Measurements from ENCODE around the gene GLI2.

The GLI2 gene

DNA sequence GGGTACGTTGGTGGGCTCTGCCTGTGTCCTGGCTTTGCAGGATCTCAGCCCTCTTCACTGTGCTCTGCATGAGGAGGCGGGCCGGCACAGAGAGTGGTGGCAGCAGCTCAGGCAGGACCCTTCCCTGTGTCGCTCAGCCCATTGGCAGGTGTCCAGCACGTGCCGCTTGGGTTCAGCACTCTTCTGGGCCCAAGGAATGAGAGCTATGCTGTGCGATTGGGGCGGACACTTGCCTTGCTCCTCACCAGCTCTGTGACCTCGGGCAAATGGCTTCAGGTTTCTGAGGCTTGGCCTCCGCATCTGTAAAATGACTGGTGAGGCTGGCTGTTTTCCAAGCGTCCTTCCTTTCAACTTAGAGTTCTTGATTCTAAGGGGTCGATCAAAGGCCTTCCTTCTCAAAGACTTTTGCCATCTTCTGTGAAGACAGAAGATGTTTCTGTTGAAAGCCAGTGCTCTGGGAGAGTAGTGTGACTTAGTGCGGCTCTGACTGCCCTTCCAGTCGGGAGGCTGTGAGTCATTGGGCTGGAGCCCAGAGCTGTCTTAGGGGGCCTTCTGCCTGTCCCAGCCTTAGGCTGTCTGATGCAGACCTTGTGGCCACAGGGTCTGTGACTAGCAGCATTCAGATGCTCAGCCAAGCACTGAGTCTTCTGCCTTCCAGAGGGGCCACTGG is 35.6 kb downstream of the GLI2 start:
- no peak for DNase-seq
- H3K4me3 Mint-ChIP-seq = no peak overlapping the region

DNA sequence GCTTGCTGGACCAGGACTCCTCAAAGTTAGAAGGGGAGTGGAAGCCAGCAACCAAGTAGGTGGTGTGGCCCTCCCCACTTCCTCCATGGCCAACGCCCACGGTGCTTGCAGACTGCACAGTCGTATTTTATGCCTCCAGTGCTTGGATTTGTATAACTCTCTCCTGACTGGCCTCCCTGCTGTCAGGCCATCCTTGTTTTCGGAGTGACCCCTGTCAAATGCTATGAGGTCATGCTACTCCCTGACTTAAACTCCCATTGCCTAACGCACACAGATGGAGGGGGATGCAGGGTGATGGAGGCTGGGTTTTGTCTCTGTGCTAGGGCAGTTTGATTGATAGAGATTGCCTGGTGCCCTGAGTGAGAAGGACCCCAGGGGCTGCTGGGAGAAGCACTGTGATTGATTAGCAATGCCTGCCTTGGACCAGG is 36.1 kb downstream of the GLI2 start:
- Mint-ChIP-seq H3K9me3 (no peaks in the 10 kb centered on the region), H3K4me3 (no peak overlapping the region), H3K4me1 (no peaks in the 10 kb centered on the region), H3K27ac (no peak overlapping the region), H3K36me3 (no peaks in the 10 kb centered on the region), H3K27me3 (no peaks in the 10 kb centered on the region)
- no peak for DNase-seq
- no peak for ATAC-seq (replicated peaks)

More for the DNA sequence above, 35.6 kb downstream of the GLI2 start:
- H3K27ac Mint-ChIP-seq = no peak overlapping the region
- ATAC-seq (replicated peaks) = no peak
- H3K4me1 Mint-ChIP-seq = no peaks in the 10 kb centered on the region
- H3K36me3 Mint-ChIP-seq = no peaks in the 10 kb centered on the region
- H3K27me3 Mint-ChIP-seq = no peaks in the 10 kb centered on the region
- no peaks in the 10 kb centered on the region for H3K9me3 Mint-ChIP-seq

DNA sequence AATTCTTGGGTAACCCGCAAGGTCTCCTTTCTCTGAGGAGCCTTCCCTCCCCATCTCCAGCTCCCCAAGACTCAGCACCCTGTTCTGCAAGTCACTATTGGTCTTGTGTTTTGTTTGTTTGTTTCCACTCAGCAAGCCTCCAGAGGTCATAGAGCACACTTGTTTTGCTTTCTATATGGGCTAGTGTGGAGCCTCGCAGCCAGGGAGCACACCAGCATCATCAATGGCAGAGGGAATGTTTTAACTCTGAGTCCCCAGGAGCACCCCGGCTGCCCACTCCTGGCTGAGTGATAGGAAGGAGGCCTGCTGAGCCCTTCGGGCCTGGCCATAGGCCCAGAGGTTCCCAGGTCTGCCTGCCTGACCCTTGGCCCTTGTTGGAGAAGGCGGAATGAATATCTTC is 36.6 kb downstream of the GLI2 start:
- H3K36me3 Mint-ChIP-seq = no peaks in the 10 kb centered on the region
- H3K9me3 Mint-ChIP-seq = no peaks in the 10 kb centered on the region
- H3K27ac Mint-ChIP-seq = no peak overlapping the region
- no peaks in the 10 kb centered on the region for H3K4me1 Mint-ChIP-seq
- DNase-seq (no peak), ATAC-seq (replicated peaks) (no peak)
- H3K4me3 Mint-ChIP-seq = no peak overlapping the region
- no peaks in the 10 kb centered on the region for H3K27me3 Mint-ChIP-seq

DNA sequence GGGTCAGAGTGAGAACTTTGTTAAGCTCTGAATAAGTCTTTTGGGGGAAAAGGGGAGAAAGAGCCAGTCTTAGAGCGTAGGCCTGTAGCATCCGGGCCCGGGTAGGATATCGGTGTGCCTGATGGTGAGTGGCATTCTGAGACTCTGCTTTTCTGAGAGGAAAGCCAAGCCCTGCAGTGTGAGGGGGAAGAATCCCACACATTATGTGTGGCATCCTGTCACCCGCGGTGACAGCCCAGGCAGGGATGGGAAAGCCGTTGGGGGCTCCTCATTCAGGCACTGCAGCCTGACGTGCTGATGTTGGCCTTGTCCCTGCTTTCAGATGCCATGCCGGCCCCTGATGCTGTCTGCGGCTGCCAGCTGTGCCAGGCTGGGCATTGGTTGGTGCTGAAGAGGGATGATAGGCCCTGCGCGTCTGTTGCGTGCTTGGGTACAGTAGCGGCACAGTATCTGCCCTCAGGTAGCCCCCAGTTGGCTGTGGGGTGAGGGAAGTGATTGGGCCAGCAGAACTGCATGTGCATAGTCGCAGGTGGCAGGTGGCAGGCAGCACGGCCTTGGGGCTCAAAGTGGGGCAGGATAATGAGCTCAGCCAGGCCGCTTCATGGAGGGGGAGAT is 37.6 kb downstream of the GLI2 start:
- no peaks in the 10 kb centered on the region for H3K36me3 Mint-ChIP-seq
- no peak overlapping the region for H3K4me3 Mint-ChIP-seq
- ATAC-seq (replicated peaks) (no peak), DNase-seq (no peak)
- H3K9me3 Mint-ChIP-seq = no peaks in the 10 kb centered on the region
- no peaks in the 10 kb centered on the region for H3K4me1 Mint-ChIP-seq
- no peak overlapping the region for H3K27ac Mint-ChIP-seq
- H3K27me3 Mint-ChIP-seq = no peaks in the 10 kb centered on the region

DNA sequence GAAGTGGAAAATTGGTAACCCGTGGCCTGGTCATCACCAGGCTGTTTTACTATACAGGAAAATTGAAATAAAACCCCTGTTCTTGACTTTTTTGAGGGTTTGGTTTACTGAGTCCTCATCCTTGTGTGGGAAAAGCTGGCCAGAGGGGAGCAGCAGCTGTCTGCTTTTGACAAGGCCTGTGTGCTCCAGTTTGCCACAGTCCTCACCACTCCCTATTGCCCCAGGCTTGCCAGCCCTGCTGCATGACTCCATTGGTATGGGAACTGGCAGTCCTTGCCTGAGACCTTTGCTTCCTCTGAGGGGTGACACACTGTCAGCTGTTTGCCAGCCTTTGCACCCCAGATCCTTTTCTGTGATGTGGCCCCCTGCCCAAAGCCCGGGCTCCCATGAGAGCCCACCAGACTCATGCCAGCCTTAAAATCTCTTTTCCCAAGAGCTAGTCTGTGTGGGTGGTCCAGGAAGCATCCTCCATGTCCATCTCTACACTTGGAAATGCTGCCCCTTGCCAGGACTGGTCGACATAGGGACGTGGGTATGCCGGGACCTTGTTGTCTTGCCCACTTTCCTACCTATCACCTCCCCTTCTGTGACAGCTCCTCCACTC is 39.0 kb downstream of the GLI2 start:
- Mint-ChIP-seq H3K27me3 (no peaks in the 10 kb centered on the region), H3K4me1 (no peaks in the 10 kb centered on the region), H3K4me3 (no peak overlapping the region), H3K36me3 (no peaks in the 10 kb centered on the region), H3K9me3 (no peaks in the 10 kb centered on the region), H3K27ac (no peak overlapping the region)
- no peak for DNase-seq
- ATAC-seq (replicated peaks) = no peak

DNA sequence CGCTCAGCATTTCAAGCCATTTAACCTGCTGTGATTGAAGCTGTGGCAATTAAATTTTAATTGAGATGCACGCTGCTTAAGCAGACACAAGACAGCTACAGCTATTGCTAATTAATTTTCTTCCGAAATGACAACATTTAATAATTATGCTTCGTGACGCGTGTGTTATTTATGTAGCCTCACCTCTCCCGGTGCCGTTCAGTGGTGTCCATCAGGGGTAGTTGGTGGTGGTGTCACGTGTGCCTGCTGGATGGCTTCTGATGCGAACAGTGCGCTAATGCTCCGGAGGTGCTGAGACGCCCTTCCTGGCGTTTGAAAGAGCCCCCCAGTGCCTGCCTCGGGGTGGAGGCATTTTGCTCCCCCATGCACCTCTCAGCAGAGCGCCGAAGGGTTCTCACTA is 39.5 kb downstream of the GLI2 start:
- no peak overlapping the region for H3K4me3 Mint-ChIP-seq
- H3K27ac Mint-ChIP-seq = no peak overlapping the region
- ATAC-seq (replicated peaks) (no peak), DNase-seq (no peak)
- no peaks in the 10 kb centered on the region for H3K36me3 Mint-ChIP-seq
- H3K4me1 Mint-ChIP-seq = no peaks in the 10 kb centered on the region
- H3K9me3 Mint-ChIP-seq = no peaks in the 10 kb centered on the region
- no peaks in the 10 kb centered on the region for H3K27me3 Mint-ChIP-seq

DNA sequence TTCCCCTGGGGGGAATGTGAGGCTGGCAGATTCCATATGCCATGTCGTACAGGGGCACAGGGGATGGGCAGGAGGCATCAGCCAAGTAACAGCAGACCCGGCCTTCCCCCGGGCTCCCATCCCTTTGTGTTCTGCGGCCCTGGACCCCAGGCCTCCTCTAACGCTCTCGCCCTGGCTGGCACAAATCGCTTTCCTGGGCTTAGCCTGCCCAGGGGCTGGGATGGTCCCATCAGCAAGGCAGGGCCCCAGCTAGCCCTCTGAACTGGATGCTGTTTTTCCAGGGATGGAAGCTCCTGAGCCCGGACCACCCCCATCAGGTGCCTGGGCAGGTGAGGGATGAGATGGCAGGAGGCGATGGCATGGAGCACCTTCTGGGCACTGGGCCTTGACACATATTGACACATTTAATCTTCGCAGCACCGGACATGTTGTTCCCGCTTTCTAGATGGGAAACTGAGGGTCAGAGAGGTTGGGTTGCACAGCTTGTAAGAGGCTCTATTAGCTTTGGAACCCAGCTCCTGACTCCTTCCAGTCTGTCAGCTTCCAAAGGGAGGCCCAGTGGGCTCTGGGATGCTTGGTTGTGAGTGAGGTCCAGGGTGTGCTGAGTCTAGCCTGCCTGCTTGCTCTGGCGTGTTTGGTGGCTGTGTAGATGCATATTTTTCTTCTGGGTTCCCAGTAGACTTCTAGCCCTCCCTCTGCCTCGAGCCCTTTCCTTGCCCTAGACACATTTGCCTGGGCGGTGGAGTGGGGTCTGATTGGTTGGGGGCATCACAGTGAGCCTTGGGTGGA is 40.3 kb downstream of the GLI2 start:
- H3K36me3 Mint-ChIP-seq = no peaks in the 10 kb centered on the region
- no peaks in the 10 kb centered on the region for H3K27me3 Mint-ChIP-seq
- H3K27ac Mint-ChIP-seq = no peak overlapping the region
- no peaks in the 10 kb centered on the region for H3K4me1 Mint-ChIP-seq
- no peaks in the 10 kb centered on the region for H3K9me3 Mint-ChIP-seq
- DNase-seq (no peak), ATAC-seq (replicated peaks) (no peak)
- H3K4me3 Mint-ChIP-seq = no peak overlapping the region

DNA sequence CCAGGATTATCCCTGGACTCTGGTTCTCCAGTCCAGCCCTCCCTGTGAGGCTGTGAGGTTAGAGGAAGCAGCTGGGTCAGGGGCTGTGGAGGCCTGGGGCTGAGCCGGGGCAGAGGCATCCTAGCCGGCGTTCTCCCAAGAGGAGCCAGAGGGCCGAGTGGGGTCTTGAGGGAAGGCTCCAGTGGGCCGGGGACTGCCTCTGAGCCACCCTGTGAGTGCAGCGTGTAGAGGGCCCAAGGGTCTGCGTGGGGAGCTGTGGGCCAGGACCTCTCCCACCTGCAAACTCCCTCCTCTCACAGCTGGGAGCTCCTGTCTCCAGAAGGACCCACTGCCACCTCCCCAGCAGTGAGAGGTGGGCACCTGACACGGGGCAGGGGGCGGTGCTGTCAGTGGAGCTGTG is 41.0 kb downstream of the GLI2 start:
- H3K4me3 Mint-ChIP-seq = no peak overlapping the region
- H3K27me3 Mint-ChIP-seq = no peaks in the 10 kb centered on the region

DNA sequence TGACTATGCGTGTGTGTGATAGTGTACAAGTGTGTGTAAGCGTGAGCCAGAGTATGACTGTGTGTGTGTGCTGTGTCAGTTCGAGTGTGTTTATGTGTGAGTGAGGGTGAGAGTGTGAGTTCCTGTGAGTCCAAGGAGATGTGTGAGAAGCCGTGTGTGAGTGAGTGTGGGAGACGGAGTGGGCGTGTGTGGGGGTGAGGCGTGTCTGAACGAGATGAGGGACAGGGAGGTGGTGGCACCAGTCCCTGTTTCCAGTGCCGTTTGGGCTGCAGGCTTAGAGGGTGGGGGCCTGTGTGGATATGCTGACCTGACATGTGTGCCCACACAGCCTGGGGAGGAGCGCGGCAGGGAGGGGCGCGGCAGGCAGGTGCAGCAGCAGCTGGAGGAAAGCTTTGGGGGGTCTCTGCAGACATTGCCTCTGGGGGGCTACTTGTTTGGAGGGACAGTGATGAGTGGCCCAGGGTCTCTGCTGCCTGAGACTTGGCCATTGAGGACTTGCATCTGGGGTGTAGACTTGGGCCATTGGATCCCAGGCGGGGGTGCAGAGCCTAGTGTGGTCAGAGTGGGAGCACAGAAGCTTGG is 41.6 kb downstream of the GLI2 start:
- H3K4me3 Mint-ChIP-seq = no peak overlapping the region
- no peak overlapping the region for H3K27ac Mint-ChIP-seq
- no peaks in the 10 kb centered on the region for H3K36me3 Mint-ChIP-seq
- ATAC-seq (replicated peaks) (no peak), DNase-seq (no peak)
- no peaks in the 10 kb centered on the region for H3K9me3 Mint-ChIP-seq
- H3K4me1 Mint-ChIP-seq = no peaks in the 10 kb centered on the region
- H3K27me3 Mint-ChIP-seq = no peaks in the 10 kb centered on the region

More for the DNA sequence above, 41.0 kb downstream of the GLI2 start:
- no peaks in the 10 kb centered on the region for H3K9me3 Mint-ChIP-seq
- H3K4me1 Mint-ChIP-seq = no peaks in the 10 kb centered on the region
- no peak for DNase-seq
- no peak overlapping the region for H3K27ac Mint-ChIP-seq
- H3K36me3 Mint-ChIP-seq = no peaks in the 10 kb centered on the region
- no peak for ATAC-seq (replicated peaks)

DNA sequence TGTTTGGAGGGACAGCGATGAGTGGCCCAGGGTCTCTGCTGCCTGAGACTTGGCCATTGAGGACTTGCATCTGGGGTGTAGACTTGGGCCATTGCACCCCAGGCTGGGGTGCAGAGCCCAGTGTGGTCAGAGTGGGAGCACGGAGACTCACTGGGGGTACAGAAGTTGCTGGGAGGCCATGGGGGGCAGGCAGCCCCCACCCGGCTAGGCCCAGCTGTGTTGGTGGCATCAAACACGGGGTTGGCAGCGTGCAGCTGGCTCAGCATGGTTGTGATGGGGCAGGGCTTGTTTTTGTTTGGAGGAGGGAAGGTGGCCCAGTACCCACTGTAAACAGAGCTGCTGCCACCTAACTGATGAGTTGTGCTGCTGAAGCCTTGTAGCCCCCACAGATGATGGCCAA is 42.1 kb downstream of the GLI2 start:
- ATAC-seq (replicated peaks) (no peak), DNase-seq (no peak)
- Mint-ChIP-seq H3K27ac (no peak overlapping the region), H3K9me3 (no peaks in the 10 kb centered on the region), H3K27me3 (no peaks in the 10 kb centered on the region), H3K4me1 (no peaks in the 10 kb centered on the region), H3K36me3 (no peaks in the 10 kb centered on the region), H3K4me3 (no peak overlapping the region)

DNA sequence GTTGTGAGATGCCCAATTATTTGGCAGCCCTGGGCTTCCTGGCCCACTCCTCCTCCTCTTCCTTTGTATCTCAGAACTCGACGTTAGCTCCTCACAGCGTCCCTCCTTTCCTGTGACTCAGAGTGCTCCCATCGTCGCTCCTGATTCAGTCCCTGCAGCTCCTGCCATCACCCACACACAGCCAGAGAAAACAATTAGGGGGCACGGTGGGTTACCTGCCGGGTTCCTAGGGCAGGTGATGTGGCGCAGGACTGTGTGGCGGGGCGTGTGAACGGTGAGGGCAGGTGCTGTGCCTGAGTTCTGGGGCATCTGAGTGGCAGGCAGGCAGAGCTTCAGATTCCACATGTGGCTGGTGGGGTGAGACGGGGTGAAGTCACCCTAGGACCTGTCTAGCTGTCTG is 42.6 kb downstream of the GLI2 start:
- H3K4me3 Mint-ChIP-seq = no peak overlapping the region
- H3K27me3 Mint-ChIP-seq = no peaks in the 10 kb centered on the region
- no peaks in the 10 kb centered on the region for H3K4me1 Mint-ChIP-seq
- H3K27ac Mint-ChIP-seq = no peak overlapping the region
- ATAC-seq (replicated peaks) (no peak), DNase-seq (no peak)
- H3K36me3 Mint-ChIP-seq = no peaks in the 10 kb centered on the region
- no peaks in the 10 kb centered on the region for H3K9me3 Mint-ChIP-seq

DNA sequence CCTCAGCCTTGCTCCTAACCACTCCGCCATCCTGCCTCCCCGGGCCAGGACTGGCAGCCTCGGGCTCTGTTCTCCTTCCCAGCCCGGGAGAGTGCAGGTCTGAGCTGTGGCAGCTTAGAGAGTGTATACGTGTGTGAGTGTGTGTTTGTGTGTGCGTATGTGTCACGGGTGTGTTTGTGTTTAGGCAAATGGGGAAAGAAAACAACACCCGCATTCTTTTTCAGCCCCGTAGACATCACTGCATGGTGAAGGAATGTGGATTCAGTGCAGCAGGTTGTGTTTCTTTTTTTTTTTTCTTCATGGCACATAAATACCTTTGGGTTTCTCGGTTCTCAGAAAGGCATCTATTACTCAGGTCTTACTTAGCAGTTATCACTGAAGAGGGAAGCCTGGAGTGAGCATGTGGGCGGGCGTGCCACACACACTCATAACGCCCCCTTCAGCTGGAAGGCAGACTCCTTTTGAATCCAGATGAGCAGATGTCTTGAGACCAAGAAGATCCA is 44.2 kb downstream of the GLI2 start:
- ATAC-seq (replicated peaks) (no peak), DNase-seq (no peak)
- Mint-ChIP-seq H3K4me3 (no peak overlapping the region), H3K4me1 (no peaks in the 10 kb centered on the region), H3K27ac (no peak overlapping the region), H3K36me3 (no peaks in the 10 kb centered on the region), H3K27me3 (no peaks in the 10 kb centered on the region), H3K9me3 (no peaks in the 10 kb centered on the region)

DNA sequence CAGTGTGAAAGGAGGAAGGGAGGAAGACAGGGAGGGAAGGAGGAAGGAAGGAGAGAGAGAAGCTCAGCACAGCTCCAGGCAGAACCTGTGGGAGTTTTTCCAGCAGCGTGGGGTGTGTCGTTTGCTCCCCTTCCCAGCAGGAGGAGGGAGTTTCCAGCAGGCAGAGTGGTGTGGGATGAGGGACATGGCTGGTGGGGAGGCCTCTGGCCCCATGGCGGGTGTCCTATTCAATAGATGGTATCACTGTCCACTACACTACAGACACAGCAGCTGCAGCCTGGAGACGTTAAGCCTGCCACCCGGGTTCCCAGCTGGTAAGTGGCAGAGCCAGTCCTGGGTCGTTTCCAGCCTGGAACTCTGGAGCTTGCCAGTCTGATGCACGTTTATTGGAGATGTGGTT is 44.7 kb downstream of the GLI2 start:
- no peak overlapping the region for H3K27ac Mint-ChIP-seq
- no peaks in the 10 kb centered on the region for H3K9me3 Mint-ChIP-seq
- no peak for DNase-seq
- H3K4me3 Mint-ChIP-seq = no peak overlapping the region
- no peak for ATAC-seq (replicated peaks)
- no peaks in the 10 kb centered on the region for H3K36me3 Mint-ChIP-seq
- H3K4me1 Mint-ChIP-seq = no peaks in the 10 kb centered on the region
- no peaks in the 10 kb centered on the region for H3K27me3 Mint-ChIP-seq

DNA sequence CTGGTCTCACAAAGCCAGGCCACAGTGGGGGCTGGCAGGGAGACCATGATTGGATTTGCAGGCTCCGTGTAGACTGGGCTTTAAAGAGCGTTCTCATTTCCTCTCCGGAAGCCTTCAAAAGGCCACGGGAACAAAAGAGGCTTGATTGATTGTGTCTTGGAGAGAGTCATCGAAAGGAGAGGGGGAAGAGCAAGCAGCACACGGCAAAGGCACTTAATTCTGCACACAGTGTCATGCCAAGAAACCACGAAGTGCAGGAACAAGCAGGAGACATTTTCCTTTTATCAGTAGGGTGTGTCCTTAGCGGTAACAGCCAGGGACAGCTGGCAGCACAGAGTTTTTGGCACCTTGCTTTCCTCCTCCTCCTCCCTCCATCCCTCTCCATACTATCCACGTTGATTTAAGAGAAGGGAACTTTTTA is 47.7 kb downstream of the GLI2 start:
- Mint-ChIP-seq H3K9me3 (no peaks in the 10 kb centered on the region), H3K4me3 (no peak overlapping the region), H3K27ac (no peak overlapping the region), H3K36me3 (no peaks in the 10 kb centered on the region), H3K4me1 (no peaks in the 10 kb centered on the region), H3K27me3 (no peaks in the 10 kb centered on the region)
- no peak for ATAC-seq (replicated peaks)
- no peak for DNase-seq
